AG09319 (cell line): ENCODE measurements around the gene RARA.

Source experiments
- DNase-seq: peaks from one replicate; pipeline ENCODE4 v3.0.0-alpha.2; 2010; ENCODE audit warnings: low read depth; ENCODE audit errors: extremely low read depth
- CTCF ChIP-seq: IDR thresholded peaks from 2 replicates; pipeline ENCODE4 v1.5.1; 2011; ENCODE audit warnings: low read depth, mild to moderate bottlenecking, inconsistent platforms, low read length, moderate library complexity

RARA gene

GRCh38 chr17:40361063-40361924 is 52.3 kb downstream of the RARA start:
- no peak for TF ChIP-seq CTCF
- no peak for DNase-seq

GRCh38 chr17:40361925-40362695 is 53.1 kb downstream of the RARA start:
- no peak for TF ChIP-seq CTCF
- no peak for DNase-seq

GRCh38 chr17:40362696-40363110 is 53.7 kb downstream of the RARA start:
- no peak for DNase-seq
- peak; percentile 78 for TF ChIP-seq CTCF

GRCh38 chr17:40363111-40363827 is 54.3 kb downstream of the RARA start:
- DNase-seq = no peak

GRCh38 chr17:40364121-40364861 is 55.3 kb downstream of the RARA start, which contains the start of gene GJD3:
Gene GJD3, minus strand, starts transcription at chr17:40364737. Its CDS starts 922 bp downstream, at chr17:40363815.
- no peak for DNase-seq
- no peak for TF ChIP-seq CTCF

More at GRCh38 chr17:40363111-40363827, 54.3 kb downstream of the RARA start:
- no peak; the same call in 1 of the 2 replicates for TF ChIP-seq CTCF

GRCh38 chr17:40364906-40365305 is 55.9 kb downstream of the RARA start:
- TF ChIP-seq CTCF = no peak
- DNase-seq = no peak
